ENCODE results near the gene RNF17.

GRCh38 chr13:24746618-24747247 is 17.2 kb upstream of the RNF17 start:
- TF ChIP-seq ZNF274 (IDR thresholded peaks at IDR 0.05; ENCODE audit: low read length), result no peak
- no peak for TF ChIP-seq ZNF274 (tag by site-specific recombination; IDR thresholded peaks at IDR 0.05; ENCODE audit: borderline replicate concordance)
- TF ChIP-seq CTCF (tag by site-specific recombination; IDR thresholded peaks at IDR 0.05), result no peak
- no peak for TF ChIP-seq ZNF416 (tag by site-specific recombination; IDR thresholded peaks at IDR 0.05)
- no peak for TF ChIP-seq YY1 (tag by site-specific recombination; IDR thresholded peaks at IDR 0.05)
- no peak for TF ChIP-seq ZIC2 (tag by site-specific recombination; IDR thresholded peaks at IDR 0.05)
- TF ChIP-seq SETDB1 (IDR thresholded peaks at IDR 0.05; ENCODE audit: insufficient read length, low read length), result no peak
- TF ChIP-seq ZNF146 (tag by site-specific recombination; IDR thresholded peaks at IDR 0.05), result no peak
- no peak for TF ChIP-seq TSHZ1 (tag by site-specific recombination; IDR thresholded peaks at IDR 0.05; ENCODE audit: borderline replicate concordance)
- no peak for TF ChIP-seq KLF16 (tag by site-specific recombination; IDR thresholded peaks at IDR 0.05)
- TF ChIP-seq ZNF626 (tag by site-specific recombination; IDR thresholded peaks at IDR 0.05), result no peak
- TF ChIP-seq ZNF521 (tag by site-specific recombination; IDR thresholded peaks at IDR 0.05), result no peak
- TF ChIP-seq ZBTB11 (tag by site-specific recombination; conservative IDR thresholded peaks at IDR 0.05; ENCODE audit: low read depth), result no peak
- TF ChIP-seq SALL2 (tag by site-specific recombination; IDR thresholded peaks at IDR 0.05; ENCODE audit: borderline replicate concordance), result no peak
